EH (cell line): ENCODE measurements around the gene PALM2AKAP2.

Experiments used
- DNase-seq: peaks from one replicate; pipeline ENCODE4 v3.0.0-alpha.2; 2015; ENCODE audit warnings: low read depth

The PALM2AKAP2 gene

GRCh38 chr9:109771796-109772531 is 8.0 kb upstream of the PALM2AKAP2 start:
- DNase-seq, result peak; percentile 86

- peak; percentile 81 for DNase-seq
Measured at GRCh38 chr9:109775516-109775915, 4.5 kb upstream of the PALM2AKAP2 start.

DNA sequence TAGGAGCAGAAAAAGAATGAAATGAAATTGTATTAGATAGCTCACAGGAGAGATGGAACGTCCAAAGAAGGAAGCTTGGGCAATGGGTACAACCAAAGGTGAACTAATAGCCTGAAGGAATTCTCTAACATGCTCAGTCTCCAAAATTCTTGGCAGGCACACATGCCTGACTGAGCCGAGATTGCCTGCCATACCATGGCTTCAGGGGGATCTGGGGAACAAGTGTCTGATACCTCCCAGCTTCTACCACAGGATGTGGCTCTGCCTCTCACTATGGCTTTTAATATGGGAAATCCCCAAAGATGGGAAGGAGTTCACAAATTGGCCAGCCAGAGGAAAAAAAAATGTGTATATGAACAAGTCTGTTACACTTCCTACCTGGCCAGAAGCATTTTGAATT is 3.6 kb upstream of the PALM2AKAP2 start:
- DNase-seq, result no peak

- peak; percentile 61 for DNase-seq
Measured at GRCh38 chr9:109780453-109781033, 545 bp downstream of the PALM2AKAP2 start.

GRCh38 chr9:109781086-109781485 is 1.1 kb downstream of the PALM2AKAP2 start:
- peak; percentile 20 for DNase-seq

GRCh38 chr9:109781541-109782197 is 1.7 kb downstream of the PALM2AKAP2 start:
- DNase-seq, result peak; percentile 68

GRCh38 chr9:109787735-109788134 is 7.7 kb downstream of the PALM2AKAP2 start:
- DNase-seq, result no peak

- DNase-seq, result no peak
Measured at GRCh38 chr9:109789556-109789955, 9.6 kb downstream of the PALM2AKAP2 start.

DNA sequence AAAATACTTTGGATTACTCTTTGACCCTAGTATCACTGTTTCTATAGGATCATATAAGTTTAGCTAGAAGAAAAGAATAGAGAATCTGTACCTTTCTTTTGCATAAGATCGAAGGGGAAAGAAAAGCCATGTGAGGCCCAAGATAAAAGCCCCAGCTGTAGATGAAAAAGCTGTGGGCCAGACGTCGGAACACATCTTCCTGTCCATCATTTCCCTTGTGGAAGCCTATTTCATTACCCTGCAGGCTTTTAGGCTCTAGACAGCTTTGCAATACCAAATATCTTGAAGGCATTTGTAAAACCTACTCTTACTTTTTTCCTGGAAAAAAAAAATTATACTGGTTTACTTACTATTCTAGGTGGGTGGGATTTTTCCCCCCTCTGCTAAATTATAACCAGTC is 10.0 kb downstream of the PALM2AKAP2 start:
- DNase-seq, result no peak

DNA sequence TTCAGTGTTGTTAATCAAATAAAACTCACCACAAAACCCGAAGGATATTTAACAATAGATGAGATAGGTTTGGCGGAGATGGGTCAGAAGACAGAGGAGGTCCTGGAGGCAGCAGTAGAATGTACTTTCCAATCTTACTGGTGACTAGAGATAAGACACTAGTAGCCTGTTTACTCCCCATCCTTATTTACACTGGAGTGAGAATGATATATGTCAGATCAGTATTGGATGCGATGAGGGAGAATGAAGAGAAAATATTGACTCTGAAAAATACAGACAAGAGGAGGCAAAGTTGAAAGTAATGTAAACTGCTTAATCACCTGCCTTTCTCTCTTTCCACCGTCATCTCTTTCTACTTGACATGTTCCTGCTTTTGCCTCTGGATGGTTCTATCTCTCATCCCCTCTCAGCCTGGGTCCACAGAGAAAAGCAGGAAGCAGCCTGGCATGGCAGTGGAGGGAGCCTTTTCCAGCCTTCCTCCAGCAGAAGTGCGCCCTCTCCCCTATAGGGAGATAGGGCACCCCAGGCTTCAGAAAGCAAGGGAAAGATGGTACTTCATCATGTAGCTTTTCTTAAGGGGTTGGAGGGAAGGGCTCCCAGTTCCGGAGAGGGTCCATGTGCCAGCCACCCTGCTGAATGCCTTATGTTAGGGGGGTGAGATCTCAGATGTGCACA is 11.1 kb downstream of the PALM2AKAP2 start:
- no peak for DNase-seq

GRCh38 chr9:109791747-109792146 is 11.7 kb downstream of the PALM2AKAP2 start:
- no peak for DNase-seq

DNA sequence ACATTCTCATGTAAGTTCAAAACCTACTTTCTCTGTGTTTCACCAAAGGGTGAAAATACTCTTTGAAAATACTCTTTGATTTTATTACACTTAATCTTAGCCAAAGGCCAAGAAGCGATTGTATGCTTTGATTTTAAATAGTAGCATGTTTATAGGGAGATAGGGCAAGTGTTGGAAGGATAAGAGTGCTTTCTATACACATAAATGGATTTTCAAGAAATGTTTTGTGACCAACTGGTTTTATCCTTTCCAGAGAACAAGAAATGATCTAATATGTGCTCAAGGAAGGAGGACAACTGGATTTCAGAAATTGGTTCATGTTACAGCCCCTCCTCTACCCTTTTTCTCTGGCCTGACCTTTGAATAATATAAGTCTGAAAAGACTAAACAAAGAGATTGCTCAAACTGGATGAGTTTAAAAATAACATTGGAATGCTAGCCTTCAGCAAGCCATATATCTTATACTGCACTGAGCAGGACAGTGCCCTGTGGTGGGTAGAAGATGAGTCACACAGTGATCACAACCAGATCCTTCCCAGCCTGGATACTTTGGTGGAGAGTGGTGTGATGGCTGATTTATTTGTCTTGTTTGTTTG is 13.1 kb downstream of the PALM2AKAP2 start:
- DNase-seq, result peak; percentile 97

GRCh38 chr9:109793921-109794320 is 13.9 kb downstream of the PALM2AKAP2 start:
- DNase-seq, result no peak

DNA sequence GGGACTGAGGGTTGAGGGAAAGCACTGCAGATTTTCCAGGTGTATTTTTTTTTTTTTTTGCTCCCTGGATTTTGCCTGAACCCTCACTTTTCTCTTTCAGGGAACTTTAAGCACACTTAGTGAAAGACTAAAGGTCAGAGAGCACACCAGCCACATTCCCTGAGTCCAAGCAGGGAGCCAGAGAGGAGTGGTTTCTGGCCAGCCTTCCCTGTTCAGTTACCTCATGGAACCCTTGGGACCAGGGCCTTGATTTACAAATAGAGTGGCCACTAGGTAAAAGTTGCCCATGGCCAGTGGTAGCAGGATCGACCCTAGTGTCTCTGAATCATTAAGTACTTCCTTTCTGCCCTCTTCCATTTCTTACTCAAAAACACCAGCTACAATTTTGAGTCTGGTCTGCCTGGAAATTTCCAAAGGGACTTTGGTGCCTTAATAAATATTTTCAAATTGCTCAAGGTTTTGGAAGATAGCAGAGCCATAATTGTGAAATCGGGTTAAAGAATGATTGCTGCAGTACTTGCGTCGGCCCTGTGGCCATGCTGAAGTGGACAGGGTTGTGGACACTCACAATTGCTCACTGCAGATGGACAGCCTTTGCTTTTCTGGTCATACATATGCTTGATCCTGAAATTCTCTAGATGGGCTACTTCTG is 14.5 kb downstream of the PALM2AKAP2 start:
- DNase-seq, result peak; percentile 28

DNA sequence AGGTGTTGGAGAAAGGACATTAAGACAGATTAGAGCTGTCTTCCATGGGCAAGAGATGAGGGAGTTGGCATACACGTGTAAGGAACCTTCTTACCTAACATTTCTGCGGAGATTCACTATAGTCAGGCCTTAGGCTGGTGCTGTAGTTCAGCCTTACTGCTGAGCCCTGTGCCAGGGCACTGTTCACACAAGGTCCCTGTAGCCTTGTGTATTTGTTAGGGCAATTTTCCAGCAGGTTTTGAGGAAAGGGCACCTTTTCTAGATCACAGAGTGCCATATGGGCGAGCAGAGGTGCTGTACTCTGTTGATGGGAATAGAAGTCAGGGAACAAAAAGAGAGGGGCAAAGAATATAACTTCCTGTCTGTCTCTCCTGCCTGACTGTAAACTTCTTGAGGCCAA is 15.6 kb downstream of the PALM2AKAP2 start:
- DNase-seq, result no peak

DNA sequence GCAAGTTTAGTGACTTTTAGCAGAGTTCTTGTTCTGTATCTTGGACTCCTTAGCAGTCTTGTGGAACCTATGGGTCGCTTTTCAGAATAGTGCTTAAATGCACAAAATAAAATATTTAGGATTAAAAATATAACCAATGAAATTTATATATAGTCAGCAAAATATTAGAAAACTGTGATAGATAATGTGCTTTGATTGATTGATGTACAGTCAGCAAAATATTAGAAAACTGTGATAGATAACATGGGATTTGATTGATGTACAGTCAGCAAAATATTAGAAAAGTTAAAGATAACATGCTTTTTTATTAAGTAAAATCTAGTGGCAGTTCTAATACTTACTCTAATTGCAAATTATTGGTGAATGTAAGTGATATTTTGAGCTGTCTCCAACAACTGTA is 16.1 kb downstream of the PALM2AKAP2 start:
- DNase-seq, result no peak

DNA sequence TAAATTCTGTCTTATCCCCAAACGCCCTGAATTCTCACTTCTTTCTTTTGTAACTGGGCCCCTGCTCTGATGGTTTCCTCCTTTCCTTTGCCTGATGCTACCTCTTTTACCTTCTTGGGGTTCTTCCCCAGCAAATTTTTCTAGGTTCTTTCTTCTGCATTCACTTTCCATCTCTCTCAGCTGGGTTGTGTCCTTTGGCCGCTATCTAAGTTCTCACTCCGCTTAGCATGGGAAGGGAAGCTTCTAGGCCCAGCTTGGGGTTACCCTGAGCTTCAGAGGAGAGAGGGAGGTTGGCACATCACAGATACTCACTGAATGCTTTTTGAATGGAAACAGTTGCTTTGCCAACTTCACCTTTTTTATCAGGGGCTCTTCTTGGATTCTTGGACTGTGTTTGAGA is 17.0 kb downstream of the PALM2AKAP2 start:
- no peak for DNase-seq

GRCh38 chr9:109797509-109797908 is 17.5 kb downstream of the PALM2AKAP2 start:
- no peak for DNase-seq

GRCh38 chr9:109799141-109799540 is 19.1 kb downstream of the PALM2AKAP2 start:
- peak; percentile 35 for DNase-seq

- DNase-seq, result peak; percentile 93
Measured at GRCh38 chr9:109799792-109800191, 19.8 kb downstream of the PALM2AKAP2 start.

DNA sequence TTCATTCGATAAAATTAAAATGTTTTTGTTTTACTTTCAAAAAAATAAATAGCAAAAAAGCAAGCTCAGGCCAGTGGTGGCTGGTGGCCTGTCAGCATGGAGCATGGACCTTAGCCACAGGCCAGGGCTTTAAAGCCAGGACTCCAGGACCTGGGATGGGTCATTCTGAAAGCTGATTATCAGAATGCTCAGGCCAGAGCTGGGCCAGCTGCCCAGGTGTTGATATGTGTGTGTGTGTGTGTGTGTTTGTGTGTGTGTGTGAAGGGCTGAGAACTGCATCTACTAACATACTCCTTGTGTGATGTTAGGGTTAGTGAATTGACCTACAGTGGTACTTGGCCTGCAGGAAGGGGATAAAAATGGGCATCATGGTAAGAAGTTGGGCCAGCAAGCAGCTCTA is 21.5 kb downstream of the PALM2AKAP2 start:
- DNase-seq, result no peak

DNA sequence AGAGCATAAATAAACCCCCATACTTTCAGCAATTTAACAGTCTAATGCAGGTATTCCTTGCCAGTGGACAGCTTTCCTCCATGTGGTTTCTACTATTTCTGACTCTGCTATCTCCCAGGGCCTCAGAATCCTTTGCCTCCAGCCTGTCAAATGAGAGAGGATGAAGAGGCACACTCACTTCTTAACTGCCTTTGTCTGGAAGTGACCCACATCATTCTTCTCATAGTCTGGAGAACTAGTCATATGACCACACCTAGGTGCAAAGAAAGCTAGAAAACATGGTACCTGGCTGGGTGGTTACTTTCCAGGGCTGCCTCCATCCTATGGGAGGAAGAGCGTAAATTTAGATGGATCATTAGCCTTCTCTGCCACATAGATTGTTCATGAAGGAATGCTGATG is 22.5 kb downstream of the PALM2AKAP2 start:
- no peak for DNase-seq
